CD4-positive, CD25-positive, alpha-beta regulatory T cell (primary cell): ENCODE data around the gene ARRB1. TPM values are rescaled to one million over a fixed set of nuclear protein-coding genes. Genes with fewer than 3 reads are reported as not detected.

Experiments
- ATAC-seq, 2 donors: fragments of 150-1000 bp; cut with Tn5 transposase; one replicate each; pipeline ENCODE4 v1.10.0; 2021; ENCODE audit warnings: low read depth in 2 of 2, moderate number of reproducible peaks in 2 of 2, moderate library complexity in 1 of 2
- DNase-seq, 3 donors: peaks; one replicate each; pipeline versions ENCODE4 v3.0.0 to v3.0.0-alpha.2; 2012 to 2022; ENCODE audit warnings: mixed read lengths in 1 of 3
- H3K27ac ChIP-seq: one replicate; pipeline ENCODE4 v1.7.0; 2013; ENCODE audit warnings: mild to moderate bottlenecking, low read length; ENCODE audit not compliant: insufficient read depth, poor library complexity, severe bottlenecking
- H3K27me3 ChIP-seq: one replicate; pipeline ENCODE4 v1.7.0; 2013; ENCODE audit warnings: low read length; ENCODE audit not compliant: control insufficient read depth, insufficient read depth
- H3K36me3 ChIP-seq: one replicate; pipeline ENCODE4 v1.7.0; 2013; ENCODE audit warnings: mild to moderate bottlenecking, low read length, moderate library complexity; ENCODE audit not compliant: control insufficient read depth, insufficient read depth
- H3K4me1 ChIP-seq: 2 replicates; pipeline ENCODE4 v1.7.0; 2013; ENCODE audit warnings: mild to moderate bottlenecking, low read length; ENCODE audit not compliant: insufficient read depth, control insufficient read depth, poor library complexity, severe bottlenecking
- H3K4me3 ChIP-seq: one replicate; pipeline ENCODE4 v1.7.0; 2013; ENCODE audit warnings: low read depth, mild to moderate bottlenecking, low read length, moderate library complexity
- H3K9me3 ChIP-seq, 2 experiments: 1 replicate in 1 of 2; 2 replicates in 1 of 2; pipeline ENCODE4 v1.7.0; 2013; ENCODE audit warnings: low read length in 2 of 2, mild to moderate bottlenecking in 1 of 2, moderate library complexity in 1 of 2; ENCODE audit not compliant: control insufficient read depth in 2 of 2
- H3K27ac Mint-ChIP-seq, 3 donors: one replicate each; pipeline ENCODE4 v1.8.0; 2020 to 2022; ENCODE audit warnings: mild to moderate bottlenecking in 3 of 3, mixed read lengths in 3 of 3, moderate library complexity in 2 of 3
- H3K27me3 Mint-ChIP-seq: one replicate; pipeline ENCODE4 v1.8.0; 2022; ENCODE audit warnings: mild to moderate bottlenecking, mixed read lengths
- H3K36me3 Mint-ChIP-seq: one replicate; pipeline ENCODE4 v1.8.0; 2020; ENCODE audit warnings: mixed read lengths
- H3K4me1 Mint-ChIP-seq, 4 donors: one replicate each; pipeline ENCODE4 v1.8.0; 2020 to 2022; ENCODE audit warnings: mixed read lengths in 4 of 4, mild to moderate bottlenecking in 1 of 4
- H3K4me3 Mint-ChIP-seq, 4 donors: one replicate each; pipeline ENCODE4 v1.8.0; 2020 to 2022; ENCODE audit warnings: mild to moderate bottlenecking in 4 of 4, mixed read lengths in 4 of 4, moderate library complexity in 3 of 4
- H3K9me3 Mint-ChIP-seq, 7 donors: one replicate each; pipeline ENCODE4 v1.8.0; 2020 to 2022; ENCODE audit warnings: mixed read lengths in 7 of 7, mild to moderate bottlenecking in 3 of 7, moderate library complexity in 2 of 7
- polyA plus RNA-seq, 4 donors: library from polyadenylated mRNA; unstranded; fragments of 300-500 nt; fragmentation: Illumina TruSeq; gene quantifications; one replicate each; pipeline ENCODE4 v1.2.3, GENCODE V29; 2021
- total RNA-seq: library from RNA; stranded (reverse); gene quantifications from one replicate; pipeline ENCODE4 v1.2.3, GENCODE V29; 2022

ARRB1 gene
- total and polyA plus RNA-seq, 5 donors from 2014 or later, result 5.1 to 36.1 (median 6.5) TPM

DNA sequence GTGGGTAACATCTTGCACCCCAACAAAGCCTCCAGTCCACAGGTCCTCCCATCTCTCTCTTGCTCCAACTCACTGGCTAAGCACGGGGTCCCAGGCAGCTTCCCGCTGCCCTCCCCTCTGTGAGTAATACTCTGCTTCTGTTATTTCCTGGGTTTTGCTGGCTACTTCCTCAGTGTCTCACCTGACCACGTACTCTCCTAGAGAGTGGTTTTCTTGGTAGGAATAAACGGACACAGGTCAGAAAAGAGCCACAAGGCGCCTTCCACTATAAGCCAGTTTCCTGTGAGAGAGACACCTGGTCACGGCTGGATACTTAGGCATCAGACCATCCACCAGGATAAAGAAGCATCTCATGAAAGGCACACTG, 36.0 kb downstream of the ARRB1 start:
- H3K9me3 ChIP-seq, result no peaks in the 10 kb centered on the region
- Mint-ChIP-seq H3K4me1 (peaks cover 0 to 22% (median 8%) of the 10 kb centered on the region in 4 donors), H3K36me3 (peaks cover 10% of the 10 kb centered on the region), H3K9me3 (no peaks in the 10 kb centered on the region), H3K27me3 (no peaks in the 10 kb centered on the region), H3K27ac (peak overlapping the region in 2 of 3 donors; percentile 31 to 72), H3K4me3 (no peak overlapping the region)
- no peaks in the 10 kb centered on the region for H3K27me3 ChIP-seq
- no peaks in the 10 kb centered on the region for H3K36me3 ChIP-seq
- DNase-seq, result no peak
- no peak for ATAC-seq
- H3K4me3 ChIP-seq, result no peak overlapping the region
- H3K27ac ChIP-seq, result no peak overlapping the region
- no peaks in the 10 kb centered on the region for H3K4me1 ChIP-seq

- Histone ChIP-seq H3K36me3 (no peaks in the 10 kb centered on the region), H3K27me3 (no peaks in the 10 kb centered on the region), H3K9me3 (no peaks in the 10 kb centered on the region), H3K4me1 (no peaks in the 10 kb centered on the region), H3K4me3 (no peak overlapping the region), H3K27ac (no peak overlapping the region)
- peak overlapping the region in 1 of 4 donors; percentile 58 for H3K4me3 Mint-ChIP-seq
- DNase-seq (no peak), ATAC-seq (no peak)
- no peaks in the 10 kb centered on the region for H3K9me3 Mint-ChIP-seq
- H3K4me1 Mint-ChIP-seq, result peaks cover 0 to 22% (median 8%) of the 10 kb centered on the region in 4 donors
- H3K27ac Mint-ChIP-seq, result peak overlapping the region in 2 of 3 donors; percentile 31 to 72
- H3K27me3 Mint-ChIP-seq, result no peaks in the 10 kb centered on the region
- peaks cover 10% of the 10 kb centered on the region for H3K36me3 Mint-ChIP-seq
Observed at GRCh38 chr11:75314771-75315438, 36.6 kb downstream of the ARRB1 start.

GRCh38 chr11:75313513-75314272, 37.8 kb downstream of the ARRB1 start:
- no peak overlapping the region for H3K27ac ChIP-seq
- Mint-ChIP-seq H3K36me3 (peaks cover 10% of the 10 kb centered on the region), H3K4me1 (peaks cover 0 to 22% (median 6%) of the 10 kb centered on the region in 4 donors), H3K27me3 (no peaks in the 10 kb centered on the region), H3K4me3 (no peak overlapping the region), H3K27ac (peak overlapping the region in 2 of 3 donors; percentile 41 to 55), H3K9me3 (no peaks in the 10 kb centered on the region)
- H3K36me3 ChIP-seq, result no peaks in the 10 kb centered on the region
- DNase-seq (no peak), ATAC-seq (no peak)
- no peak overlapping the region for H3K4me3 ChIP-seq
- no peaks in the 10 kb centered on the region for H3K4me1 ChIP-seq
- no peaks in the 10 kb centered on the region for H3K9me3 ChIP-seq
- H3K27me3 ChIP-seq, result no peaks in the 10 kb centered on the region

- H3K27ac Mint-ChIP-seq, result peak overlapping the region in 1 of 3 donors; percentile 36
Observed at GRCh38 chr11:75312346-75312745, 39.1 kb downstream of the ARRB1 start.

DNA sequence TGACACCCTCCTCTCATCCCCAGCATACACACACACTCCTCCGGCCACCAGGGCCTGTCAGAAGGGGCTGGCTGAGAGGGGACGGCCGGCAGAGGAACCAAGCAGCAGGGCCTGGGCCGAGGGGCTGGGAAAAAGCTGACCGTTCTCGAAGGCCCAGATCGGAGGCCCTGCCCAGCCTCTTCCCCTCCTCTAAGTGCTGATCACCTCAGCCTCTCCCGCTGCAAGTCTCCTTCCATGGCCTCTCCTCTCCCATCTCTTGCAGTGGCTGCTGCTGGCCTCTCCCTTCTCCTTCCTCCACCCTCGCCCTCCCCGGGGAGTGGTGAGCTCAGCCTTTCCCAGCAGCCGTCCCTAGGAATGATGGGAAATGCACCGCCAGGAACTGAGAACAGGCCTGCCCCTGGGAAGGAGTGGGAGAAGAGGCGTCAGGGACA, 39.6 kb downstream of the ARRB1 start:
- no peaks in the 10 kb centered on the region for H3K4me1 ChIP-seq
- no peak for DNase-seq
- Mint-ChIP-seq H3K27me3 (no peaks in the 10 kb centered on the region), H3K4me3 (no peak overlapping the region), H3K4me1 (peaks cover 0 to 20% (median 5%) of the 10 kb centered on the region in 4 donors), H3K27ac (no peak overlapping the region), H3K9me3 (no peaks in the 10 kb centered on the region), H3K36me3 (peaks cover 10% of the 10 kb centered on the region)
- H3K27ac ChIP-seq, result no peak overlapping the region
- no peaks in the 10 kb centered on the region for H3K9me3 ChIP-seq
- no peak overlapping the region for H3K4me3 ChIP-seq
- H3K27me3 ChIP-seq, result no peaks in the 10 kb centered on the region
- no peaks in the 10 kb centered on the region for H3K36me3 ChIP-seq
- ATAC-seq, result no peak

More at GRCh38 chr11:75312346-75312745, 39.1 kb downstream of the ARRB1 start:
- H3K27ac ChIP-seq, result no peak overlapping the region
- no peaks in the 10 kb centered on the region for H3K27me3 ChIP-seq
- H3K36me3 Mint-ChIP-seq, result peaks cover 10% of the 10 kb centered on the region
- H3K9me3 Mint-ChIP-seq, result no peaks in the 10 kb centered on the region
- no peaks in the 10 kb centered on the region for H3K36me3 ChIP-seq
- H3K4me1 ChIP-seq, result no peaks in the 10 kb centered on the region
- no peak for ATAC-seq
- no peaks in the 10 kb centered on the region for H3K9me3 ChIP-seq
- DNase-seq, result no peak
- H3K4me3 Mint-ChIP-seq, result no peak overlapping the region
- peaks cover 0 to 21% (median 5%) of the 10 kb centered on the region in 4 donors for H3K4me1 Mint-ChIP-seq
- H3K27me3 Mint-ChIP-seq, result no peaks in the 10 kb centered on the region
- no peak overlapping the region for H3K4me3 ChIP-seq

DNA sequence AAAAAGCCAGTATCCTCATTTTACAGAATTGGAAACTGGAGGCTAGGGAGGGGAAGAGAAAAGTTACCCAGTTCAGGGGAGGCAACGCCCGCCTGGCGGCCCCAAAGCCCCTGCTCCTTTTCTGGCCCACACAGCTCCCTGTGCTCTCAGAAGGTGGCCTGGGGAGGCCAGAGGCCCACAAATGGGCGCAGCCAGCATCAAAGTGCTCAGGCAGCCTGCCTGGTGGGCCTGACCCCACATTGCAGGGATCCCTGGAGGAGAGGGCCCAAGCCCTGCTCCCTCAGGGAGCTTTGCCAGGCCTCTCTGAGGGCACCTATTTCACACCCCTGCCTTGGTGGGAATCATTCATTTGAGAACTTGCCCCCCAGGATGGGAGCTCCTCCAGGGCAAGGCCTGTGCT, 42.5 kb downstream of the ARRB1 start:
- H3K27ac Mint-ChIP-seq, result no peak overlapping the region
- H3K4me1 ChIP-seq, result no peaks in the 10 kb centered on the region
- peaks cover 0 to 19% (median 4%) of the 10 kb centered on the region in 4 donors for H3K4me1 Mint-ChIP-seq
- H3K9me3 Mint-ChIP-seq, result no peaks in the 10 kb centered on the region
- no peak for DNase-seq
- no peak for ATAC-seq
- no peaks in the 10 kb centered on the region for H3K36me3 ChIP-seq
- H3K27me3 ChIP-seq, result no peaks in the 10 kb centered on the region
- H3K36me3 Mint-ChIP-seq, result peaks cover 10% of the 10 kb centered on the region
- no peak overlapping the region for H3K4me3 ChIP-seq
- no peaks in the 10 kb centered on the region for H3K27me3 Mint-ChIP-seq
- H3K27ac ChIP-seq, result no peak overlapping the region
- no peaks in the 10 kb centered on the region for H3K9me3 ChIP-seq
- no peak overlapping the region for H3K4me3 Mint-ChIP-seq

- Mint-ChIP-seq H3K36me3 (peaks cover 10% of the 10 kb centered on the region), H3K4me1 (peaks cover 0 to 16% (median 4%) of the 10 kb centered on the region in 4 donors), H3K4me3 (no peak overlapping the region), H3K27ac (no peak overlapping the region), H3K27me3 (no peaks in the 10 kb centered on the region), H3K9me3 (no peaks in the 10 kb centered on the region)
- no peak for ATAC-seq
- Histone ChIP-seq H3K36me3 (no peaks in the 10 kb centered on the region), H3K4me1 (no peaks in the 10 kb centered on the region), H3K27ac (no peak overlapping the region), H3K27me3 (no peaks in the 10 kb centered on the region), H3K4me3 (no peak overlapping the region), H3K9me3 (no peaks in the 10 kb centered on the region)
- no peak for DNase-seq
Observed at GRCh38 chr11:75308116-75308515, 43.3 kb downstream of the ARRB1 start.
